Stimulated activated CD8-positive, alpha-beta memory T cell treated with anti-CD3 and anti-CD28 coated beads, Interleukin-2, amount 100 ng/mL, for 48 hours (primary cell): ENCODE data around the gene MTA3.

Experiments
- DNase-seq, 2 donors: peaks; one replicate each; pipeline ENCODE4 v3.0.0-alpha.2; 2020; ENCODE audit warnings: low read depth in 2 of 2

MTA3 gene

GRCh38 chr2:42804891-42805290 lies 236.5 kb downstream of the MTA3 start:
- no peak for DNase-seq
